KOPT-K1 (cell line): ENCODE results near the gene DYNLRB2.

Source experiments
- H3K27ac ChIP-seq: fragments of 200-600 bp; sonication (generic); 2 replicates; pipeline ENCODE4 v1.5.1; 2016; ENCODE audit warnings: antibody characterized with exemption, mild to moderate bottlenecking, low read depth, low read length; ENCODE audit not compliant: poor library complexity, severe bottlenecking
- H3K36me3 ChIP-seq: fragments of 200-600 bp; sonication (generic); 2 replicates; pipeline ENCODE4 v1.5.1; 2017; ENCODE audit warnings: antibody characterized with exemption, mild to moderate bottlenecking, low read length, moderate library complexity; ENCODE audit not compliant: insufficient read depth
- H3K9me3 ChIP-seq: fragments of 200-600 bp; sonication (generic); 2 replicates; pipeline ENCODE4 v1.5.1; 2017; ENCODE audit warnings: antibody characterized with exemption, low read length, mild to moderate bottlenecking; ENCODE audit not compliant: insufficient read depth, poor library complexity, severe bottlenecking

Gene DYNLRB2

DNA sequence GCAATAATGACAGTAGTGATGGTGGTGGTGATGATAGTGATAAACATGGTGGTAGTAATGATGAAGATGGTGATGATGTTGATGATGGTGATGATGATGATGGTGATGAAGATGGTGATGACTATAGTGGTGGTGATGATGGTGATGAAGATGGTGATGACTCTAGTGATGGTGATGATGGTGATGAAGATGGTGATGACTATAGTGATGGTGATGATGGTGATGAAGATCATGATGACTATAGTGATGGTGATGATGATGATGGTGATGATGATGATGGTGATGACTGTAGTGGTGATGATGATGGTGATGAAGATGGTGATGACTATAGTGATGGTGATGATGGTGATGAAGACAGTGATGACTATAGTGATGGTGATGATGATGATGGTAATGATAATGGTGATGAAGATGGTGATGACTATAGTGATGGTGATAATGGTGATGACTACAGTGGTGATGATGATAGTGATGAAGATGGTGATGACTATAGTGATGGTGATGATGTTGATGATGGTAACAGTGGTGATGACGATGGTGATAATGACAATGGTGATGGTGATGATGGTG lies 35.6 kb downstream of the DYNLRB2 start:
- H3K9me3 ChIP-seq = no peaks in the 10 kb centered on the region
- no peaks in the 10 kb centered on the region for H3K36me3 ChIP-seq
- no peak overlapping the region for H3K27ac ChIP-seq

DNA sequence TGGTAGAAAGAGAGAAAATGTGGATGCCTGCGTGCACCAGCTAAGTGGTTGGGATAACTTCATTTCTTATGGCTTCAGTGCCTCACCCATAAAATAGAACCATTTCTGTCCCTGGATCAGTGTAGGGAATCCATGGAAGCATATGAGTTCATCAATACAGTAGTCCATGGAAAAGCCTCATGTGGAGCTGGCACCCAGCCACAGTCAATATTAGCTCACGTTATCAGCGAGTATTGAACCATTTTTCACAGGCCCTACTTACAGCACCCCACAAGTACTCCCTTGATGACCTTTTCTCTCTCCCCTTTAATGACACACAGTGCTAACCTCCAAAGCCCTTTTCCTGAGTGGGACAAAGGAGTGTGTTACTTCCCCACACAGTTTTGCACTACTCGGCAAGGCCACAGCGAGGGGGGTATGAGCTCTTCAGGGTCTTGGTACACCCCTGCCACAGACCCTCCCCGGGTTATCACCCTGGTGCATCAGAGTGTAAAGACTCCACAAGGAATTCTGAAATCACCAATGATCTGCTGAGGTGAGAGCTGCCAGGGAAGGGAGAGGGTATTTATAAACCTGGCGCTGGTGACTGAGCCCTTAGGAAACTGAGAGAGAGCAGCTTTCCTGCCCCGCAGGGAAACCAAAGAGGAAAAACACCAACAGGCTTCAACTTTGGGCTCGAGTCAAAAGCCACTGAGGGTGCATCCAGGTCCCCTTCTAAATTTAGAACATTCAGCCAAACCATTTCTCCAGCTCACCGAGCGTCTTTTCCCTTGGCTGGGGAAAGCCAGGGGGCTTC lies 36.9 kb downstream of the DYNLRB2 start:
- H3K36me3 ChIP-seq = no peaks in the 10 kb centered on the region

DNA sequence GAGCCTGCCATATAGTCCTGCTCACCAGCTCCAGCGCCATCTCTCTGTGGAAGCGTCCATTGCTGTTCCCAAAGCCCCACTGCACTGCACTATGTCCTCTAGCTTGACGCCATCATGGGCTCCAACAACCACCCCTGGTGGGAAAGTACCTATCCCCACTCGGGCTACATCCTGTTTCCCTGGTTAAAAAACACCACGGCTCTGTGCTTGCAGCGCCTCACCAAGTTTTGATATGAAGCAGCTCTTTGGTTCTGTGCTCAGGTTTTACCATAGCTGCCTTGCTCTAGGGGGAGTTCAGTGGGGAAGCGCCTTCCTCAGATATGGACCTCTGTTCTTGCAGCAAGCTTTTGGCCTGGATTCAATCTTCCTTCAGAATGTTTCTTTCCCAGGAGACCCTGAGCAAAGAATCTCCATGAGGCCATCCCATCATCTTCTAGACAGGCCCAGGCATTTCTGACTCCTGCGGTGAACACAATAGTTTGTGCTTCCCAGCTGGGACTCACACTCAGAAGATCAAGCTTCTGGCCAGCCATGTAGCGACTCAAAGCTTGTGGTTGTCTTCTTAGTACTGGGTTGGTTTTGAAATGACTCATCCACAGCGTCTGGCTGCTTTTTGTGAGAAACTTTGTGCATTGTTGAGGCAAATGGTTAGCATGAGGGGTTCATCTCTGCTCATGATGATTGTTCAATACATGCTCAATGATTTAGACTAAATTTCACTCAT lies 39.5 kb downstream of the DYNLRB2 start:
- Histone ChIP-seq H3K36me3 (no peaks in the 10 kb centered on the region), H3K27ac (no peak overlapping the region), H3K9me3 (no peaks in the 10 kb centered on the region)

More for the DNA sequence above, 36.9 kb downstream of the DYNLRB2 start:
- Histone ChIP-seq H3K9me3 (no peaks in the 10 kb centered on the region), H3K27ac (no peak overlapping the region)

DNA sequence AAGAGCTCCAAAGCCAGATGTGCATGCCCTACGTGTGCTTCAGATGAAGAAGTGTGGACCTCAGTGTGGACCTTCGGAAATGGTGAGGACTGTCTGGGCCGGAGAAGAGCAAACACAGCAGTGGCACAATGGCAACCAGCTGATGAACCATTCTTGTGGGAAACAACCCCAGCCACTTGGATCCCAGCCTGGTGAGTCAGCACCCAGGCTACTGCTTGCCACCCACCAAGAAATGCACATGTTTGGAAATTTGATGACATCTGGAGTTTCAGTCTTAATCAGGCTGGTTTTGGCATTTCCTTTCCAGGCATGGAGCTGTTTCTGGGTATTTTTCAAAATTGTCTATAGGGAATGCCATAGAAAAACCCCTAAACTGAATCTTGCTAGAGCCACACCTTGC lies 42.7 kb downstream of the DYNLRB2 start:
- Histone ChIP-seq H3K27ac (no peak overlapping the region), H3K9me3 (no peaks in the 10 kb centered on the region), H3K36me3 (no peaks in the 10 kb centered on the region)

DNA sequence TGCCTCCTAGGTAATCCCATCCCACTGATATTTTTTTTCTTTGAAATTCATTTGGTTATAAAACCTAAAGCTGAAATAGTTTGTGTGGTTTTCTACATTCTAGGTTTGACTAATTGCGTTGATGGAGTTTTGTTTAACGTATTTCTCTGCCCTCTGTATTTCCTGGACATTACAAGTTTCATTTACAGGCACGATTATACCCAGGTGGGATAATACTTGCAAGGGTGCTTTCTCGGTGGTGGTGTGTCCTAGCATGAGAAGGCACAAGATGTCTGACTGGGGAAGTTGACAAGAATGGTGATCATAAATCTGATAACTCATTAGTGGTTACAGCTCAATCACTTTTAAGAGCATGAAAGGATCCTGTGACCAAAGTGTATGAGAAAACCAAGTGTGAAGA lies 45.0 kb downstream of the DYNLRB2 start:
- no peak overlapping the region for H3K27ac ChIP-seq
- H3K36me3 ChIP-seq = no peaks in the 10 kb centered on the region
- no peaks in the 10 kb centered on the region for H3K9me3 ChIP-seq

DNA sequence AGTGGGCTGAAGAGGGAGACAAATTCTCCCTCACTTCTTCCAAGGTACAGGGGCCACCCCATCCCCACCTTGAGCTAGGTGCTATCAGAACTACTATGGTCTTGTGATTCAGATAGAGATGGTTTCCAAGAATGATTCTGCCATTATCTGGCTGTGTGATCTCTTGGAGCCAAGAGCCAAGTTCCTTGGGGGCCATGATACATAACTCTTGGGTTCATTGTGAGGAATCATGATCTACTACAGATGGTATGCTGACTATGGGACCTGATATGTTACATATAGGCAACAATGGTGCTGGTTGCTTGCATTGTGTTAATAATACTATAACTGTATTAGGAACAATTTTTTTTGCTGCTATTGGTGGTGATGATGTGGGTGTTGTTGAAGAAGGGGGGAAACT lies 45.7 kb downstream of the DYNLRB2 start:
- Histone ChIP-seq H3K9me3 (no peaks in the 10 kb centered on the region), H3K36me3 (no peaks in the 10 kb centered on the region), H3K27ac (no peak overlapping the region)

DNA sequence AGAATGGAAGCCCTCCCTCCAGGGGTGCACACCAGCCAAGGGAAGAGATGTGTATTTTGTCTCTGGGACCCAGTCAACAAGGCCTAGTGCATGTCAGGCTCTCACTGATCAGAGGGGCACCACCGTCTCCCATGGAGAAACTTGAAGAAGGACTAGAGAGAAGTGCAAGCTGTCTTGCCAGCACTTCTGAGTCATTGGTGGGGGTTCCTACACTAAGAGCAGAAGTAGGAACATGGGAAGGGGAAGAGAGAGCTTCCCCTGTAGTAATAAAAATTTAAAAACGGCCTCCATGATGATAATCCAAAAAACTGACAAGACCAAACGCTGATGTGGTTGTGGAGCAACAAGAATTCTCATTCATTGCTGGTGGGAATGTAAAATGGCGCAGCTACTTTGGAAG lies 46.3 kb downstream of the DYNLRB2 start:
- no peaks in the 10 kb centered on the region for H3K9me3 ChIP-seq
- no peaks in the 10 kb centered on the region for H3K36me3 ChIP-seq
- no peak overlapping the region for H3K27ac ChIP-seq

DNA sequence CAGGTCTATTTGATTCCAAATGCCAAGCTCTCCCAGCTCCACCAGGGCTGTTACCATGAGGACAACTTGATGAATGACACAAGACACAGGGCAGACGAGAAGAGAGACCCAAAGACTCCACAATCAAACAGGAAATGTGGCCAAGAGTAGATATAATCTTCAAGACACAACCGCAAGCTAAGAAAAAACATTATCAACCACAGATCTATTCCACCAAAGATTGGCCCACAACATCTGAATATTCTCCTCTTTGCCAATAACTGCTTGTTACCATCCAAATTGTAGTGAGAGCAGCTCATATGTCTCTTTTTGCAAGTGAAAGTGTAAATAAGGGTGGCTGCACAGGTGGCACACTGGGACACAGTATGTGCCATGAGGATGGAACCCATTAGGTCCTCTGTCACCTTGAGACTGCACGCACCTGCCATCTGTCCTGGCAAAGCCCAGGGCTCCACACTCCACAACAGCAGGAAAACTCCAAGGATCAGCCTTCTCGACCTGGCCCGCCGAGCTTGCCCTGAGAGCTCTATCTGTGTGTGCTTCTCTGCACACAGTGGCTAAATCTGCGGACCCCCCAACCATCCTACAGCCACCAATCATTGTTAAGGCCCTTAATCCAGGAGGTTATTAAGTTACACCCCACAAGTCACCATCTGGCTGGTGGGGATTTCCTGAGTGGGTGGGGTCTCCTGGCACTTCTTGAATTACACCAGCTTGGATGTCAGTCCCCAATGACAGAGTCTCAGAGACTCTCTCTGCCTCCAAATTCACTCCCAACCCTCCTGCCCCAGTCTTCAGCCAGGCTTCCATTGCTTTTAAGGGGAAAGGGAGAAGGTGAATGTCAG lies 50.5 kb downstream of the DYNLRB2 start:
- Histone ChIP-seq H3K36me3 (no peaks in the 10 kb centered on the region), H3K9me3 (no peaks in the 10 kb centered on the region), H3K27ac (no peak overlapping the region)

DNA sequence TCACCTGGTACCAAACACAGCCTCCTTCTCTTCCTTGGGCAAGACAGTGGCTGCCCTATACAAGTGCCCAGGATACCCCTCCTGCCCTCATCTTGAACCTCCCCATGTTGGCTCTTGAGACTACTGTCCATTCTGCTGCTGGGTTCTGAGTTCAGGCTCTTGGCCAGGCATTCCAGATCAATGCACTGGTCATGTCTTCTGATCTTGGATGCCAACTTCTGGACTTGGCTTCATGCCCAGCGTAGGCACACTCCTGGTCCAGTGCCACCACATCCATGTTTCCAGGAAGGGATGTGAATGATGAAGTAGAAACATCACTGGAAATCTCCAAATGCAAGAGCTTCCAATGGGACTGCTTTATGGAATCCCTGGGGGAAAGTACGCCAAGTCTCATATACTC lies 51.5 kb downstream of the DYNLRB2 start:
- H3K27ac ChIP-seq = no peak overlapping the region
- no peaks in the 10 kb centered on the region for H3K9me3 ChIP-seq
- H3K36me3 ChIP-seq = no peaks in the 10 kb centered on the region

DNA sequence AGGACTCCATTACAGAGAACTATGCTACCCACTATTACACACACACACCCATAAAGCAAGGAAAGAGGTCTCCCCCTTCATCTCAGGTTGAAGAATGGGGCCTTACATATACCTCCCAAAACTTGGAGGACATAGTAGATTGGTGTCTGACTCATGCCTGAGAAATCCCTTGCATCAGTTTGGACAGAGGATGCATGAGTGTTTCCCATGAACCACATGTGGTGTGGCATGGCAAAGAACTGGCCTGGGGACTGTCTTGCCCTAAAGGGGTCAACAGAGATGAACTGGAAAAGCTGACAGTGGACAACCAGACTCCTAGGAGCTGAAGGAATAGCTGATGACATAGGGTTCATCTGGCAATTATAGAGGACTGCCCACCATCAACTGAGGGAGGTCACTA lies 54.0 kb downstream of the DYNLRB2 start:
- no peaks in the 10 kb centered on the region for H3K9me3 ChIP-seq

DNA sequence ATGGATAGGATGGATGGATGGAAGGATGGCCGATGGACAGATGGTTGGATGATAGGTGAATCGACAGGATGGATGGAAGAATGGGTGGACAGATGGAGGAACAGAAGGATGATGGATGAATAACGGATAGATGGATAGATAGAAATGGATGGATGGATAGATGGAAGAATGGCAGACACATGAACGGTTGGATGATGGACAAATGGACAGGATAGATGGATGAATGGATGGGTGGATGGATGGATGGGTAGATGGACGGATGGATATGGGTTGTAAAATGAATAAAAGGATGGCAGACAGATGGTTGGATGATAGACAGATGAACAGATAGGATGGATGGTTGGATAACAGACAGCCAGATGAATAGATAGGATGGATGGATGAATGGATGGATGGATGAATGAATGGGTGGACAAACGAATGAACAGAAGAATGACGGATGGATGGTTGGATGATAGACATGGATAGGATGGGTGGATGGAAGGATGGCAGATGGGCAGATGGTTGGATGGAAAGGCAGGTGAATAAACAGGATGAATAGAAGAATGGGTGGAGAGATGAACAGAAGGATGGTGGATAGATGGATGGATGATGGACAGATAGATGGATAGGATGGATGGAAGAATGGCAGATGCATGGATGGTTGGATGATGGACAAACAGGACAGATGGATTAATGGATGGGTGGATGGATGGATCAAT lies 55.9 kb downstream of the DYNLRB2 start:
- Histone ChIP-seq H3K9me3 (no peaks in the 10 kb centered on the region), H3K27ac (no peak overlapping the region)

More for the DNA sequence above, 54.0 kb downstream of the DYNLRB2 start:
- Histone ChIP-seq H3K36me3 (no peaks in the 10 kb centered on the region), H3K27ac (no peak overlapping the region)

DNA sequence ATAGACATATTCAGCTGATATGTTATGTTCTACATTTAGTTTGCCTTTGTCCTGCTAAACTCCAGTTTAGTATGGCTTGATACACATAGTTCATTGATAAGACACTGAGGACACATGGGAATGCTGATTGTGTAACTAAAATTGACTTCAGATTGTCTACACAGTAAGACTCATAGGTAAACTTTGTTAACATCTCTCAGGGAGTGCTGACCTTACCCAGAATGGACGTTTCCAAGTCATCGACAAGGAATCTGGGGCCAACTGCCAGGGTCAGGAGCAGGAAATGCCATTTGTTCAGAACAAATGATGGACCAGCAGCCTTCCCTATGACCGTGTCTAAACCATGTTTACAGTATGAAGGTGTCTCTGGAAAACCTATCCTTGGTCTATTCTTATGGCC lies 58.7 kb downstream of the DYNLRB2 start:
- no peaks in the 10 kb centered on the region for H3K36me3 ChIP-seq
- H3K9me3 ChIP-seq = no peaks in the 10 kb centered on the region
- H3K27ac ChIP-seq = no peak overlapping the region

More for the DNA sequence above, 55.9 kb downstream of the DYNLRB2 start:
- H3K36me3 ChIP-seq = no peaks in the 10 kb centered on the region
